Osteoblast (primary cell): ENCODE data around the gene ARHGEF11. TPM values are rescaled to one million over a fixed set of nuclear protein-coding genes. Genes with fewer than 3 reads are reported as not detected.

Experiments used
- DNase-seq: peaks from one replicate; pipeline ENCODE4 v3.0.0; 2011; ENCODE audit warnings: low spot score, mixed read lengths; ENCODE audit not compliant: insufficient read length; ENCODE audit errors: missing footprints
- H2AFZ ChIP-seq: 2 replicates; pipeline ENCODE4 v1.6.0; 2011; ENCODE audit warnings: mild to moderate bottlenecking, low read length
- H3K27ac ChIP-seq: 2 replicates; pipeline ENCODE4 v1.5.1; 2011; ENCODE audit warnings: mild to moderate bottlenecking, low read depth, low read length, moderate library complexity
- H3K27me3 ChIP-seq: 2 replicates; pipeline ENCODE4 v1.6.0; 2012; ENCODE audit warnings: mild to moderate bottlenecking, control low read depth, inconsistent platforms, low read length, moderate library complexity; ENCODE audit not compliant: insufficient read depth
- H3K36me3 ChIP-seq: 2 replicates; pipeline ENCODE4 v1.5.1; 2011; ENCODE audit warnings: mild to moderate bottlenecking, low read length, control low read depth, moderate library complexity; ENCODE audit not compliant: insufficient read depth
- H3K4me1 ChIP-seq: 2 replicates; pipeline ENCODE4 v1.5.1; 2011; ENCODE audit warnings: mild to moderate bottlenecking, low read length, control low read depth, moderate library complexity; ENCODE audit not compliant: insufficient read depth
- H3K4me2 ChIP-seq: 2 replicates; pipeline ENCODE4 v1.6.0; 2011; ENCODE audit warnings: mild to moderate bottlenecking, low read length; ENCODE audit not compliant: insufficient read depth
- H3K4me3 ChIP-seq: fragments of 200-600 bp; sonication (generic); 3 replicates; pipeline ENCODE4 v1.5.1; 2012; ENCODE audit warnings: mild to moderate bottlenecking, low read length, inconsistent platforms; ENCODE audit not compliant: insufficient read depth
- H3K79me2 ChIP-seq: 2 replicates; pipeline ENCODE4 v1.6.0; 2012; ENCODE audit warnings: mild to moderate bottlenecking, low read length, control low read depth, inconsistent platforms; ENCODE audit not compliant: insufficient read depth
- H3K9me3 ChIP-seq: 2 replicates; pipeline ENCODE4 v1.5.1; 2011; ENCODE audit warnings: low read depth, low read length, control low read depth
- H4K20me1 ChIP-seq: 2 replicates; pipeline ENCODE4 v1.6.0; 2012; ENCODE audit warnings: mild to moderate bottlenecking, low read length, control low read depth; ENCODE audit not compliant: insufficient read depth
- total RNA-seq: library from RNA; depleted of rRNA; stranded (reverse); fragments of >200 nt; gene quantifications from 2 replicates; pipeline ENCODE4 v1.2.3, GENCODE V29; 2012
- TF ChIP-seq, protein P1 (sequence below): IDR thresholded peaks from 2 replicates; pipeline ENCODE4 v1.5.1; 2011; ENCODE audit warnings: mild to moderate bottlenecking, low read depth, low read length, moderate library complexity; ENCODE audit errors: extremely low read depth

Gene ARHGEF11
- total RNA-seq, 1 donor, result 50.3 TPM

DNA sequence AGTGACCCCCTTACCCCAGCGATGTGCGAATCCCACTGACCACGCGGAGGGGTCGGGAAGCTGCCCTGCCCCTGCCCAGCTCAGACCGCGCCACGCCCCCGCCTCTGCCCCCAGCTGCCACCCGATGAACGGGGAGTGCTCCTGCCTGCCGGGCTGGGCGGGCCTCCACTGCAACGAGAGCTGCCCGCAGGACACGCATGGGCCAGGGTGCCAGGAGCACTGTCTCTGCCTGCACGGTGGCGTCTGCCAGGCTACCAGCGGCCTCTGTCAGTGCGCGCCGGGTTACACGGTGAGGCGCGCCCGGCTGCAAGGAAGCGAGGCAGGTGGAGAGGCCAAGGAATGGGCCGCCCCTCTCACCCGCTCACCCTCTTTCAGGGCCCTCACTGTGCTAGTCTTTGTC is 137.0 kb downstream of the ARHGEF11 start:
- no peak overlapping the region for H2AFZ ChIP-seq
- no peak for DNase-seq
- TF ChIP-seq, protein P1, sequence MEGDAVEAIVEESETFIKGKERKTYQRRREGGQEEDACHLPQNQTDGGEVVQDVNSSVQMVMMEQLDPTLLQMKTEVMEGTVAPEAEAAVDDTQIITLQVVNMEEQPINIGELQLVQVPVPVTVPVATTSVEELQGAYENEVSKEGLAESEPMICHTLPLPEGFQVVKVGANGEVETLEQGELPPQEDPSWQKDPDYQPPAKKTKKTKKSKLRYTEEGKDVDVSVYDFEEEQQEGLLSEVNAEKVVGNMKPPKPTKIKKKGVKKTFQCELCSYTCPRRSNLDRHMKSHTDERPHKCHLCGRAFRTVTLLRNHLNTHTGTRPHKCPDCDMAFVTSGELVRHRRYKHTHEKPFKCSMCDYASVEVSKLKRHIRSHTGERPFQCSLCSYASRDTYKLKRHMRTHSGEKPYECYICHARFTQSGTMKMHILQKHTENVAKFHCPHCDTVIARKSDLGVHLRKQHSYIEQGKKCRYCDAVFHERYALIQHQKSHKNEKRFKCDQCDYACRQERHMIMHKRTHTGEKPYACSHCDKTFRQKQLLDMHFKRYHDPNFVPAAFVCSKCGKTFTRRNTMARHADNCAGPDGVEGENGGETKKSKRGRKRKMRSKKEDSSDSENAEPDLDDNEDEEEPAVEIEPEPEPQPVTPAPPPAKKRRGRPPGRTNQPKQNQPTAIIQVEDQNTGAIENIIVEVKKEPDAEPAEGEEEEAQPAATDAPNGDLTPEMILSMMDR, result no peak
- H3K4me3 ChIP-seq, result no peak overlapping the region
- no peak overlapping the region for H3K27ac ChIP-seq
- peaks cover 7% of the 10 kb centered on the region for H4K20me1 ChIP-seq
- H3K36me3 ChIP-seq, result peaks cover 62% of the 10 kb centered on the region
- no peaks in the 10 kb centered on the region for H3K9me3 ChIP-seq
- H3K27me3 ChIP-seq, result no peaks in the 10 kb centered on the region
- H3K4me2 ChIP-seq, result no peak overlapping the region
- H3K79me2 ChIP-seq, result peaks cover 35% of the 10 kb centered on the region
- H3K4me1 ChIP-seq, result peaks cover 32% of the 10 kb centered on the region

- H3K27ac ChIP-seq, result peak overlapping the region; percentile 63
- no peaks in the 10 kb centered on the region for H3K27me3 ChIP-seq
- DNase-seq, result no peak
- H3K79me2 ChIP-seq, result peaks cover 57% of the 10 kb centered on the region
- TF ChIP-seq, protein P1, result no peak
- no peaks in the 10 kb centered on the region for H3K9me3 ChIP-seq
- H3K36me3 ChIP-seq, result peaks cover 49% of the 10 kb centered on the region
- H4K20me1 ChIP-seq, result peaks cover 7% of the 10 kb centered on the region
- H3K4me3 ChIP-seq, result no peak overlapping the region
- H3K4me1 ChIP-seq, result peaks cover 39% of the 10 kb centered on the region
- H2AFZ ChIP-seq, result no peak overlapping the region
- no peak overlapping the region for H3K4me2 ChIP-seq
Observed at GRCh38 chr1:156906206-156906906, 139.2 kb downstream of the ARHGEF11 start.

DNA sequence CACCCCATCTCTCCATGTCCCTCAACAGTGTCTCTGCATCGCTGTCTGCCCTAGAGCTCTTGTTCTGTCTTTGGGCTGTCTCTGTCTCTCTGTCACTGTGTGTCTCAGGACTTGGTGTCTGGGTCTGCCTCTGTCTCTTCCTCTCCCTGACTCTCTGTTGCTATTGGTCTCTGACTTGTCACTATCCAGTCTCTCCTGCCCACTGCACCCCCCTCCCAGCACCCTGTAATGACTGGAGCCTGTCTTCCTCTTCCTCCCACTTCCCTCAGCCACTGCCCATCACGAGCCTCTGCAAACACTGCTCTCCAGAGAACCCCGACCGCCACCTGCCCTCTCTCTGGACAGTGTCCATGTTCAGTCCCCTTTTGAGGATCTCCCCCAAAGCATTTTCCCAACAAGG is 139.9 kb downstream of the ARHGEF11 start:
- H2AFZ ChIP-seq, result no peak overlapping the region
- peaks cover 48% of the 10 kb centered on the region for H3K36me3 ChIP-seq
- peaks cover 46% of the 10 kb centered on the region for H3K4me1 ChIP-seq
- no peaks in the 10 kb centered on the region for H3K9me3 ChIP-seq
- peaks cover 64% of the 10 kb centered on the region for H3K79me2 ChIP-seq
- no peak overlapping the region for H3K4me2 ChIP-seq
- no peak overlapping the region for H3K27ac ChIP-seq
- TF ChIP-seq, protein P1, result no peak
- DNase-seq, result no peak
- H3K4me3 ChIP-seq, result no peak overlapping the region
- H4K20me1 ChIP-seq, result peaks cover 7% of the 10 kb centered on the region
- H3K27me3 ChIP-seq, result no peaks in the 10 kb centered on the region

GRCh38 chr1:156905176-156905575 is 140.4 kb downstream of the ARHGEF11 start:
- peaks cover 68% of the 10 kb centered on the region for H3K79me2 ChIP-seq
- peaks cover 7% of the 10 kb centered on the region for H4K20me1 ChIP-seq
- H3K4me2 ChIP-seq, result no peak overlapping the region
- peaks cover 46% of the 10 kb centered on the region for H3K36me3 ChIP-seq
- H3K27ac ChIP-seq, result no peak overlapping the region
- no peaks in the 10 kb centered on the region for H3K27me3 ChIP-seq
- H3K4me1 ChIP-seq, result peaks cover 51% of the 10 kb centered on the region
- no peak overlapping the region for H2AFZ ChIP-seq
- no peaks in the 10 kb centered on the region for H3K9me3 ChIP-seq
- no peak overlapping the region for H3K4me3 ChIP-seq
- no peak for DNase-seq
- TF ChIP-seq, protein P1, result no peak
